ENCODE results near the gene CMTM3. TPM values are rescaled to one million over a fixed set of nuclear protein-coding genes. Genes with fewer than 3 reads are reported as not detected.

CMTM3 gene
- total RNA-seq, 4 donors from 2014 or later, result 19.3 to 43.9 (median 38.5) TPM

- Histone ChIP-seq H3K27ac (no peak overlapping the region), H3K9me3 (no peaks in the 10 kb centered on the region), H3K27me3 (no peaks in the 10 kb centered on the region), H3K36me3 (peaks cover 0 to 44% (median 10%) of the 10 kb centered on the region in 3 donors), H3K4me1 (peaks cover 0 to 38% (median 2%) of the 10 kb centered on the region in 4 donors), H3K4me3 (no peak overlapping the region)
- TF ChIP-seq EP300 (IDR thresholded peaks at IDR 0.05) (no peak), POLR2A (IDR thresholded peaks at IDR 0.05) (no peak)
- TF ChIP-seq, protein P1, sequence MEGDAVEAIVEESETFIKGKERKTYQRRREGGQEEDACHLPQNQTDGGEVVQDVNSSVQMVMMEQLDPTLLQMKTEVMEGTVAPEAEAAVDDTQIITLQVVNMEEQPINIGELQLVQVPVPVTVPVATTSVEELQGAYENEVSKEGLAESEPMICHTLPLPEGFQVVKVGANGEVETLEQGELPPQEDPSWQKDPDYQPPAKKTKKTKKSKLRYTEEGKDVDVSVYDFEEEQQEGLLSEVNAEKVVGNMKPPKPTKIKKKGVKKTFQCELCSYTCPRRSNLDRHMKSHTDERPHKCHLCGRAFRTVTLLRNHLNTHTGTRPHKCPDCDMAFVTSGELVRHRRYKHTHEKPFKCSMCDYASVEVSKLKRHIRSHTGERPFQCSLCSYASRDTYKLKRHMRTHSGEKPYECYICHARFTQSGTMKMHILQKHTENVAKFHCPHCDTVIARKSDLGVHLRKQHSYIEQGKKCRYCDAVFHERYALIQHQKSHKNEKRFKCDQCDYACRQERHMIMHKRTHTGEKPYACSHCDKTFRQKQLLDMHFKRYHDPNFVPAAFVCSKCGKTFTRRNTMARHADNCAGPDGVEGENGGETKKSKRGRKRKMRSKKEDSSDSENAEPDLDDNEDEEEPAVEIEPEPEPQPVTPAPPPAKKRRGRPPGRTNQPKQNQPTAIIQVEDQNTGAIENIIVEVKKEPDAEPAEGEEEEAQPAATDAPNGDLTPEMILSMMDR (IDR thresholded peaks at IDR 0.05), result no peak
- DNase-seq (ENCODE audit: low spot score in 2 of 2), result no peak
- WGBS, 2 donors, result 61 to 64% methylated on average over 9 of the region's 9 CpGs
Measured at GRCh38 chr16:66616592-66616991, 12.1 kb downstream of the CMTM3 start.

DNA sequence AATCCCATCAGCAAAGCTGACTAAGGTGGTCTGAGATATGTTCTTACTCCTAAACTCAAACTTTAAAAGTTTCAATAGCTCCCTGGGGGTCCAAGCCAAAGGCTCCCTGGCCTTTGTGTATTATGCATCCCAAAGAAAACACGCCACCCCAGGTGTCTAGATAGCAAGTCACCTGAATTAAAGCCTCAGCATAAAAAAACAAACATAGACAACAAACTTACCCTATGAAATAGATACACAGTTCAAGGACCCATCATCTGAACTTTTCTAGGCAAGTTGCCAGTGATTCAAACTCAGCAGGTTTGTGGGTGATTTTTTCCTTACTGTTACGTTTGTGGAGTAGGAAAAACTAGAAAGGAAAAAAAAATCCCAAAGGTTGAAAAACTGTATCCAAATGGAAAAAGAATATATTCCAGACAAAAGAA is 12.5 kb downstream of the CMTM3 start:
- H3K4me1 ChIP-seq, result peaks cover 0 to 38% (median 2%) of the 10 kb centered on the region in 4 donors
- H3K4me3 ChIP-seq, result no peak overlapping the region
- TF ChIP-seq, protein P1 (IDR thresholded peaks at IDR 0.05), result no peak
- no peak for TF ChIP-seq POLR2A (IDR thresholded peaks at IDR 0.05)
- TF ChIP-seq EP300 (IDR thresholded peaks at IDR 0.05), result no peak
- no peak for DNase-seq (ENCODE audit: low spot score in 2 of 2)
- no peaks in the 10 kb centered on the region for H3K9me3 ChIP-seq
- H3K36me3 ChIP-seq, result peaks cover 0 to 44% (median 8%) of the 10 kb centered on the region in 3 donors
- no peaks in the 10 kb centered on the region for H3K27me3 ChIP-seq
- H3K27ac ChIP-seq, result no peak overlapping the region
- WGBS, 2 donors, result 65 to 70% methylated on average over 2 of the region's 2 CpGs

- 76 to 82% methylated on average over 7 of the region's 7 CpGs for WGBS, 2 donors
- DNase-seq (ENCODE audit: low spot score in 2 of 2), result no peak
Measured at GRCh38 chr16:66617728-66618127, 13.2 kb downstream of the CMTM3 start.

DNA sequence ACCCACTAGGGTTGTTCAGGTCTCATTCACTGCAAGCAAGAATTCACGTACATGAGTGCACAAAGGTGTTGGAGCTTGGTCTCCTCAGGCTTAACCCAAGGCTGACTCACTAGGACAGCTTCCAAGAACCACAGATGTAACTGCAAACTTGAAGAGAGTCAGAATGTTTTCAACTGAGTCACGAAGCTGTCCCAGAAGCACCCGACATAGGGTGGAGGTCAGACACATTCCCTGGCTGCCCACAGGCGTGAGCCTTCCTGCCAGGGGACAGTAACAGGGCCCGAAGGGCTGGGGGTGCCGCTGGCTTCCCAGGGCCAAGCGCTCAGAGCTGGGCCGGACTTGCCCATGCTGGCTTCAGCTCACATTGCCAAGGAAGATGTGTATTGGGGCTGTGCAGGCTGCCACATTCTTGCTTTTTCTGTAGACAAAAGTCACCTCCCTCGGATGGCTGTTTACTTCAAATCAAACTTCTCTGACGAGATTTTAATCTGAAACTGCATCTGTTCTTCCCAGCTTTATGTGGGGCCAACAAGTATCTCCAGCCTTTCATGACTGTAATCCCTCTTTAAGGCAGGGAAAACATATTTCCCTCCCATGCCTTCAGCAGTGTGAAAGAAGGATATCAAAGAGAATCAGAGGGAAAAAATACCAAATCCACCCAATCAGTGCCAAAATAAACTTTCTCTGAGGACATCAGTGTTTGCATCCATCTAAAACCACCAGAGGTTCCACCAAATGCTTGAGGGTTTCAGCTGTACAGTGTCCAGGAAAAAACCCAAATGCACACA is 14.3 kb downstream of the CMTM3 start:
- DNase-seq (ENCODE audit: low spot score in 2 of 2), result peak in 1 of 2 donors; percentile 40
- no peaks in the 10 kb centered on the region for H3K27me3 ChIP-seq
- H3K27ac ChIP-seq, result peak overlapping the region in 2 of 4 donors; percentile 35 to 65
- 36 to 53% methylated on average over 9 to 10 of the region's 10 CpGs for WGBS, 2 donors
- no peaks in the 10 kb centered on the region for H3K9me3 ChIP-seq
- H3K4me3 ChIP-seq, result no peak overlapping the region
- H3K4me1 ChIP-seq, result peaks cover 0 to 38% (median 2%) of the 10 kb centered on the region in 4 donors
- TF ChIP-seq POLR2A (IDR thresholded peaks at IDR 0.05) (no peak), EP300 (IDR thresholded peaks at IDR 0.05) (peak in 1 of 2 donors; percentile 32)
- peaks cover 0 to 28% (median 0%) of the 10 kb centered on the region in 3 donors for H3K36me3 ChIP-seq

More at GRCh38 chr16:66617728-66618127, 13.2 kb downstream of the CMTM3 start:
- H3K4me1 ChIP-seq, result peaks cover 0 to 38% (median 2%) of the 10 kb centered on the region in 4 donors
- TF ChIP-seq, protein P1 (IDR thresholded peaks at IDR 0.05), result no peak
- TF ChIP-seq EP300 (IDR thresholded peaks at IDR 0.05), result no peak
- H3K4me3 ChIP-seq, result no peak overlapping the region
- H3K27ac ChIP-seq, result no peak overlapping the region
- peaks cover 0 to 39% (median 1%) of the 10 kb centered on the region in 3 donors for H3K36me3 ChIP-seq
- H3K27me3 ChIP-seq, result no peaks in the 10 kb centered on the region
- H3K9me3 ChIP-seq, result no peaks in the 10 kb centered on the region

DNA sequence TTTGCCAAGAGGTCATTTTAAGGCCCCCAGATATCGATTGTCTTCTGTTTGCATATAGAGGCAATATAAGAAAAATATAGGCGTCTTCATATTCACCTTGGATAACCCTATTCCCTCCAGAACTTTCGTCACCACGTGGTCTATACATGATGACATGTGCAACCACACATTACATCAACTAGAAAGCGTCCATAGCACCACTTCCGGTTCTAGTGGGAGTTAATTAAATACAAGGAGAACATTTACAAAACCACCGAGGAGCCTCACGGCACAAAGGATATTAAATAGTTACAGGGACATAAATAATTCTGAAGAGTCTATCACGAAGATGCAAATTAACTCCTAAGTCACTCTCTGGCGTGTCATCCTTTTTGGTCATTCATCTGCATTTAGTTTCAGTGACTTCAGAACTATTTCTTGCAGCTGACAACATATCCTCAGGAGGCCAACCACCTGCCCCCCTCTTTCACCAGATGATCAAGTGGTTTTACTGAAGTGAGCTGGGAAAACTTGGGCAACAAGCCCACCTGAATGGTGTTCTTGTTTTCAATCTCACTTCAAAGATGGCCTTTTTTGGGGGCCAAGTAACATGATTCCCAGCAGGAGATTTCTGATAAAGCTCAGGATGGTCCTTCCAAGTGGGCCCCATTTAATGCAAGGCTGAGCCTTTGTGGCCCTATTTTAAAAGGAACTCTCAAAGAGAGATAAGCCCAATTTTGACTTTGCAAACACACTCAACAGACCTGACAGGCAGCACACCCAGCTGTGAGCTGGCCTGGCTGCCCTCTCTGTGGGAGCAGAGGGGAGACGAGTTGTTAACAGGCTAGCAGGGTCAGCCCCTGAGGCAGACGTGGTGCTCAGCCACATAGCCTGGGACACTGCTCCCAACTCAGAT is 15.3 kb downstream of the CMTM3 start:
- Histone ChIP-seq H3K36me3 (peaks cover 0 to 18% (median 0%) of the 10 kb centered on the region in 3 donors), H3K27ac (peak overlapping the region in 1 of 4 donors; percentile 35), H3K27me3 (no peaks in the 10 kb centered on the region), H3K9me3 (no peaks in the 10 kb centered on the region), H3K4me1 (peaks cover 0 to 38% (median 2%) of the 10 kb centered on the region in 4 donors), H3K4me3 (no peak overlapping the region)
- TF ChIP-seq, protein P1 (IDR thresholded peaks at IDR 0.05), result no peak
- no peak for TF ChIP-seq POLR2A (IDR thresholded peaks at IDR 0.05)
- TF ChIP-seq EP300 (IDR thresholded peaks at IDR 0.05), result no peak
- no peak for DNase-seq (ENCODE audit: low spot score in 2 of 2)
- WGBS, 2 donors, result 49 to 59% methylated on average over 11 to 12 of the region's 12 CpGs
